Mucosa of descending colon (tissue), 3 donors: ENCODE measurements around the gene HSD17B12. TPM values are rescaled to one million over a fixed set of nuclear protein-coding genes. Genes with fewer than 3 reads are reported as not detected.

Experiments used
- ATAC-seq: fragments of 200-7000 bp; cut with Tn5 transposase; one replicate; pipeline ENCODE4 v1.9.1; 2020; ENCODE audit warnings: mild to moderate bottlenecking, moderate library complexity
- DNase-seq, 3 donors: peaks; one replicate each; pipeline ENCODE4 v3.0.0-alpha.2; 2020
- H3K36me3 ChIP-seq: fragments of 200-600 bp; one replicate; pipeline ENCODE4 v1.8.0; 2021; ENCODE audit warnings: low read depth, mild to moderate bottlenecking
- H3K4me1 ChIP-seq: fragments of 200-600 bp; one replicate; pipeline ENCODE4 v1.8.0; 2021; ENCODE audit warnings: low read depth, mild to moderate bottlenecking
- H3K4me3 ChIP-seq: fragments of 200-600 bp; one replicate; pipeline ENCODE4 v1.8.0; 2021; ENCODE audit warnings: mild to moderate bottlenecking
- H3K9me3 ChIP-seq: fragments of 200-600 bp; one replicate; pipeline ENCODE4 v1.8.0; 2021; ENCODE audit warnings: mild to moderate bottlenecking
- CTCF ChIP-seq: fragments of 200-600 bp; IDR thresholded peaks from one replicate; pipeline ENCODE4 v1.8.0; 2022; ENCODE audit warnings: antibody characterized with exemption, mild to moderate bottlenecking
- intact Hi-C, 2 donors: fragments of 100-400 bp; cut with DNase I in 1 of 2; cut with micrococcal nuclease in 1 of 2; formaldehyde crosslinking; loops; one replicate each; pipeline versions ENCODE4 v1.11.0 to v1.11.1; 2022; cut with DNase I, micrococcal nuclease
- total RNA-seq, 3 donors: library from RNA; stranded (reverse); fragmentation: NEBNext Ultra II Directional in 2 of 3; extraction: Animal tissue kit (Norgen Biotek cat#: 25700) in 2 of 3; gene quantifications; one replicate each; pipeline versions ENCODE4 v1.2.1 to v1.2.4, GENCODE V29; 2021 to 2023
- donor health status: DM: no; HTN: no; CAD: no; lungs with moderate emphysema.
- donor health status: DM: no; HTN: no; CAD: no.
- donor health status: DM: no; HTN: yes; CAD: no.

HSD17B12 gene
- total RNA-seq, 3 donors from 2014 or later = 63.0 to 119 (median 114) TPM

GRCh38 chr11:43735961-43736360 lies 55.4 kb downstream of the HSD17B12 start:
- no peak for TF ChIP-seq CTCF
- intact Hi-C loops = no loop called here

GRCh38 chr11:43736502-43737200 lies 56.1 kb downstream of the HSD17B12 start:
- Histone ChIP-seq H3K4me1 (no peaks in the 10 kb centered on the region), H3K36me3 (no peaks in the 10 kb centered on the region), H3K9me3 (no peaks in the 10 kb centered on the region), H3K4me3 (no peak overlapping the region)
- intact Hi-C loops = no loop called here
- ATAC-seq (no peak), DNase-seq (no peak)
- no peak for TF ChIP-seq CTCF

More at GRCh38 chr11:43735961-43736360, 55.4 kb downstream of the HSD17B12 start:
- ATAC-seq (no peak), DNase-seq (no peak)
- Histone ChIP-seq H3K36me3 (no peaks in the 10 kb centered on the region), H3K4me3 (no peak overlapping the region), H3K4me1 (no peaks in the 10 kb centered on the region), H3K9me3 (no peaks in the 10 kb centered on the region)

GRCh38 chr11:43737201-43737590 lies 56.7 kb downstream of the HSD17B12 start:
- no peak for TF ChIP-seq CTCF
- no peak for ATAC-seq
- Histone ChIP-seq H3K9me3 (no peaks in the 10 kb centered on the region), H3K4me3 (no peak overlapping the region), H3K36me3 (no peaks in the 10 kb centered on the region), H3K4me1 (no peaks in the 10 kb centered on the region)
- DNase-seq = no peak
- intact Hi-C loops = no loop called here

GRCh38 chr11:43738600-43739409 lies 58.3 kb downstream of the HSD17B12 start:
- ATAC-seq = no peak
- no peaks in the 10 kb centered on the region for H3K36me3 ChIP-seq

GRCh38 chr11:43746670-43747069 lies 66.1 kb downstream of the HSD17B12 start:
- no peak for TF ChIP-seq CTCF
- Histone ChIP-seq H3K9me3 (peaks cover 3% of the 10 kb centered on the region), H3K36me3 (no peaks in the 10 kb centered on the region), H3K4me3 (no peak overlapping the region), H3K4me1 (no peaks in the 10 kb centered on the region)
- ATAC-seq (no peak), DNase-seq (no peak)
- intact Hi-C loops = no loop called here

More at GRCh38 chr11:43738600-43739409, 58.3 kb downstream of the HSD17B12 start:
- H3K4me3 ChIP-seq = no peak overlapping the region
- TF ChIP-seq CTCF = no peak
- DNase-seq = no peak
- intact Hi-C loops = no loop called here
- no peaks in the 10 kb centered on the region for H3K4me1 ChIP-seq
- no peaks in the 10 kb centered on the region for H3K9me3 ChIP-seq
